Keratinocyte (primary cell): ENCODE data around the gene HS3ST3A1. TPM values are rescaled to one million over a fixed set of nuclear protein-coding genes. Genes with fewer than 3 reads are reported as not detected.

Experiments used
- DNase-seq: peaks from one replicate; pipeline ENCODE4 v3.0.0-alpha.2; 2011; ENCODE audit warnings: low read depth, missing footprints, low spot score
- FAIRE-seq: peaks from 2 replicates; lab custom pipeline; 2011; peaks lifted over from hg19 to GRCh38; lab: Jason Lieb, UNC
- H2AFZ ChIP-seq: 2 replicates; pipeline ENCODE4 v1.6.0; 2012; ENCODE audit warnings: low read length, control low read depth, inconsistent platforms; ENCODE audit not compliant: control insufficient read depth
- H3K27ac ChIP-seq: 2 replicates; pipeline ENCODE4 v1.5.1; 2011; ENCODE audit warnings: low read length; ENCODE audit not compliant: control insufficient read depth, insufficient read depth
- H3K27me3 ChIP-seq: 3 replicates; pipeline ENCODE4 v1.6.0; 2011; ENCODE audit warnings: low read length; ENCODE audit not compliant: control insufficient read depth, insufficient read depth; ENCODE audit errors: extremely low read depth
- H3K36me3 ChIP-seq, 2 experiments: 2 replicates in 1 of 2; 3 replicates in 1 of 2; pipeline ENCODE4 v1.5.1; 2011; ENCODE audit warnings: low read length in 2 of 2, mild to moderate bottlenecking in 1 of 2; ENCODE audit not compliant: control insufficient read depth in 2 of 2, insufficient read depth in 2 of 2; ENCODE audit errors: extremely low read depth in 1 of 2
- H3K4me1 ChIP-seq: 3 replicates; pipeline ENCODE4 v1.5.1; 2011; ENCODE audit warnings: low read length; ENCODE audit not compliant: control insufficient read depth, insufficient read depth; ENCODE audit errors: extremely low read depth
- H3K4me2 ChIP-seq: 3 replicates; pipeline ENCODE4 v1.6.0; 2011; ENCODE audit warnings: low read depth, low read length; ENCODE audit not compliant: control insufficient read depth, insufficient read depth; ENCODE audit errors: extremely low read depth
- H3K4me3 ChIP-seq, 3 experiments: fragments of 200-600 bp in 1 of 3; sonication (generic) in 1 of 3; 2 replicates in 2 of 3; 3 replicates in 1 of 3; pipeline ENCODE4 v1.5.1; 2011 to 2016; ENCODE audit warnings: low read length in 3 of 3, mild to moderate bottlenecking in 3 of 3, control low read depth in 2 of 3, inconsistent platforms in 1 of 3, low read depth in 1 of 3, mixed read lengths in 1 of 3, mixed run types in 1 of 3, moderate library complexity in 1 of 3; ENCODE audit not compliant: control insufficient read depth in 2 of 3, insufficient read depth in 2 of 3; ENCODE audit errors: extremely low read depth in 1 of 3
- H3K79me2 ChIP-seq: 2 replicates; pipeline ENCODE4 v1.6.0; 2012; ENCODE audit warnings: low read length; ENCODE audit not compliant: control insufficient read depth, insufficient read depth
- H3K9ac ChIP-seq: 3 replicates; pipeline ENCODE4 v1.6.0; 2011; ENCODE audit warnings: low read length; ENCODE audit not compliant: control insufficient read depth, insufficient read depth; ENCODE audit errors: extremely low read depth
- H3K9me1 ChIP-seq: 3 replicates; pipeline ENCODE4 v1.6.0; 2011; ENCODE audit warnings: low read length; ENCODE audit not compliant: control insufficient read depth, insufficient read depth; ENCODE audit errors: extremely low read depth
- H3K9me3 ChIP-seq: 2 replicates; pipeline ENCODE4 v1.5.1; 2012; ENCODE audit warnings: low read depth, low read length; ENCODE audit not compliant: control insufficient read depth
- H4K20me1 ChIP-seq: 3 replicates; pipeline ENCODE4 v1.6.0; 2011; ENCODE audit warnings: low read length; ENCODE audit not compliant: control insufficient read depth, insufficient read depth; ENCODE audit errors: extremely low read depth
- CTCF ChIP-seq, 3 experiments: IDR thresholded peaks in 1 of 3; conservative IDR thresholded peaks in 1 of 3; optimal IDR thresholded peaks in 1 of 3; 2 replicates in 2 of 3; 3 replicates in 1 of 3; pipeline versions ENCODE3 to v1.5.1; 2011; ENCODE audit warnings: low read length in 3 of 3, mild to moderate bottlenecking in 3 of 3, moderate library complexity in 2 of 3, control low read depth in 1 of 3, inconsistent platforms in 1 of 3; ENCODE audit not compliant: insufficient read depth in 2 of 3; ENCODE audit errors: extremely low read depth in 1 of 3
- EZH2 ChIP-seq: IDR thresholded peaks from one replicate; pipeline ENCODE4 v1.6.1; 2012; ENCODE audit warnings: inconsistent platforms, mild to moderate bottlenecking, low read length, moderate library complexity
- dilution Hi-C: fragments of 300-500 bp; cut with MboI; formaldehyde crosslinking; loops from one replicate; pipeline ENCODE4 v1.7.0; 2020; ENCODE audit warnings: low sequenced_read_pairs; ENCODE audit not compliant: extremely low pct_ligation_motif_present
- polyA plus RNA-seq, 5 experiments: library from polyadenylated mRNA; depleted of rRNA in 3 of 5; stranded (reverse) in 3 of 5; stranded (forward) in 1 of 5; unstranded in 1 of 5; fragments of >200 nt; gene quantifications; 1 replicate in 1 of 5; 2 replicates in 3 of 5; 3 replicates in 1 of 5; pipeline versions ENCODE4 v1.2.1 to v1.2.3, GENCODE V29; 2011 to 2012; ENCODE audit warnings: missing spikeins in 2 of 5, low read depth in 1 of 5, low replicate concordance in 1 of 5

The HS3ST3A1 gene
- polyA plus RNA-seq, 1 donor (not counting 4 experiments of a cell fraction or from before 2014, with no cell fraction given) = 0.04 TPM

- Histone ChIP-seq H3K9me1 (no peaks in the 10 kb centered on the region), H3K27me3 (no peaks in the 10 kb centered on the region), H3K79me2 (no peaks in the 10 kb centered on the region), H3K36me3 (no peaks in the 10 kb centered on the region), H3K27ac (no peak overlapping the region), H2AFZ (no peak overlapping the region), H3K4me3 (no peak overlapping the region), H3K4me1 (no peaks in the 10 kb centered on the region), H3K4me2 (no peak overlapping the region), H3K9ac (no peak overlapping the region), H3K9me3 (no peaks in the 10 kb centered on the region), H4K20me1 (no peaks in the 10 kb centered on the region)
- DNase-seq = no peak
- dilution Hi-C loops = no loop called here
- no peak for FAIRE-seq
- TF ChIP-seq CTCF (optimal IDR thresholded peaks at IDR 0.05 in 1 of 3, IDR thresholded peaks at IDR 0.05 in 1 of 3, conservative IDR thresholded peaks at IDR 0.05 in 1 of 3; ENCODE audit: extremely low read depth in 1 of 3, insufficient read depth in 2 of 3, low read length in 3 of 3) (no peak), EZH2 (no peak)
Measured at GRCh38 chr17:13462673-13463124, 139.0 kb downstream of the HS3ST3A1 start.

GRCh38 chr17:13462146-13462545 is 139.6 kb downstream of the HS3ST3A1 start:
- dilution Hi-C loops = no loop called here
- H3K79me2 ChIP-seq = no peaks in the 10 kb centered on the region
- H3K27ac ChIP-seq = no peak overlapping the region
- no peak overlapping the region for H3K4me3 ChIP-seq
- no peaks in the 10 kb centered on the region for H3K9me3 ChIP-seq
- H3K4me2 ChIP-seq = no peak overlapping the region
- H4K20me1 ChIP-seq = no peaks in the 10 kb centered on the region
- TF ChIP-seq EZH2 = no peak
- TF ChIP-seq CTCF (optimal IDR thresholded peaks at IDR 0.05 in 1 of 3, IDR thresholded peaks at IDR 0.05 in 1 of 3, conservative IDR thresholded peaks at IDR 0.05 in 1 of 3; ENCODE audit: extremely low read depth in 1 of 3, insufficient read depth in 2 of 3, low read length in 3 of 3) = no peak
- no peaks in the 10 kb centered on the region for H3K9me1 ChIP-seq
- H3K36me3 ChIP-seq = no peaks in the 10 kb centered on the region
- FAIRE-seq = no peak
- DNase-seq = no peak
- H3K4me1 ChIP-seq = no peaks in the 10 kb centered on the region
- H3K9ac ChIP-seq = no peak overlapping the region
- no peaks in the 10 kb centered on the region for H3K27me3 ChIP-seq
- no peak overlapping the region for H2AFZ ChIP-seq
